B cell (primary cell): Measurements from ENCODE around the gene DYRK4. TPM values are rescaled to one million over a fixed set of nuclear protein-coding genes. Genes with fewer than 3 reads are reported as not detected.

Experiments
- ATAC-seq: fragments of 200-7000 bp; cut with Tn5 transposase; one replicate; pipeline ENCODE4 v1.10.0; 2021; ENCODE audit warnings: low read depth, mild to moderate bottlenecking, moderate number of reproducible peaks, moderate library complexity
- CTCF ChIA-PET: fragments of 350-600 bp; sonication (Branson Sonifier 250); formaldehyde crosslinking; loops from one replicate; lab custom pipeline; 2021; ENCODE audit warnings: antibody characterized with exemption, inconsistent platforms; lab: Charles Lee
- POLR2A ChIA-PET: fragments of 350-600 bp; sonication (Branson Sonifier 250); formaldehyde crosslinking; loops from one replicate; lab custom pipeline; 2021; ENCODE audit warnings: antibody characterized with exemption; lab: Charles Lee
- DNase-seq: peaks from one replicate; pipeline ENCODE4 v3.0.0; 2013
- H2AFZ ChIP-seq: 2 replicates; pipeline ENCODE4 v1.6.1; 2012; ENCODE audit warnings: mild to moderate bottlenecking, low read depth, low read length; ENCODE audit not compliant: insufficient read depth, poor library complexity, severe bottlenecking
- H3K27ac ChIP-seq, 2 donors: 1 replicate in 1 of 2; 2 replicates in 1 of 2; pipeline ENCODE4 v1.5.1; 2012 to 2013; ENCODE audit warnings: low read length in 2 of 2, mild to moderate bottlenecking in 2 of 2, moderate library complexity in 1 of 2
- H3K27me3 ChIP-seq, 4 experiments: fragments of 200-600 bp in 1 of 4; sonication (generic) in 1 of 4; replicated peaks in 1 of 4; 1 replicate in 2 of 4; 2 replicates in 2 of 4; pipeline versions ENCODE4 v1.6.1 to v1.7.0; 2013 to 2016; ENCODE audit warnings: low read length in 3 of 4, mild to moderate bottlenecking in 2 of 4, mixed read lengths in 1 of 4, moderate library complexity in 1 of 4; ENCODE audit not compliant: insufficient read depth in 4 of 4, control insufficient read depth in 3 of 4; ENCODE audit errors: control extremely low read depth in 1 of 4
- H3K36me3 ChIP-seq, 2 experiments: replicated peaks in 1 of 2; 1 replicate in 1 of 2; 2 replicates in 1 of 2; pipeline versions ENCODE4 v1.6.1 to v1.7.1; 2013; ENCODE audit warnings: low read length in 1 of 2; ENCODE audit not compliant: insufficient read depth in 2 of 2, control insufficient read depth in 1 of 2; ENCODE audit errors: control extremely low read depth in 1 of 2, extremely low read depth in 1 of 2
- H3K4me1 ChIP-seq, 2 donors: fragments of 200-600 bp in 1 of 2; sonication (generic) in 1 of 2; 1 replicate in 1 of 2; 2 replicates in 1 of 2; pipeline versions ENCODE4 v1.5.1 to v1.6.1; 2013 to 2017; ENCODE audit warnings: low read length in 2 of 2; ENCODE audit not compliant: control insufficient read depth in 2 of 2, insufficient read depth in 2 of 2
- H3K4me2 ChIP-seq: replicated peaks from 2 replicates; pipeline ENCODE3; 2012; ENCODE audit warnings: mild to moderate bottlenecking, low read depth, low read length; ENCODE audit not compliant: poor library complexity, severe bottlenecking
- H3K4me3 ChIP-seq, 5 experiments: fragments of 200-600 bp in 1 of 5; sonication (generic) in 1 of 5; 1 replicate in 3 of 5; 2 replicates in 2 of 5; pipeline versions ENCODE4 v1.5.1 to v1.7.0; 2011 to 2016; ENCODE audit warnings: low read length in 4 of 5, mild to moderate bottlenecking in 4 of 5, low read depth in 2 of 5, control low read depth in 1 of 5, moderate library complexity in 1 of 5; ENCODE audit not compliant: insufficient read depth in 1 of 5; ENCODE audit errors: control extremely low read depth in 1 of 5, extremely low read depth in 1 of 5
- H3K79me2 ChIP-seq: fragments of 200-600 bp; sonication (generic); one replicate; pipeline ENCODE4 v1.6.0; 2016; ENCODE audit warnings: low read length; ENCODE audit not compliant: control insufficient read depth, insufficient read depth
- H3K9ac ChIP-seq: fragments of 200-600 bp; sonication (generic); 2 replicates; pipeline ENCODE4 v1.6.1; 2017; ENCODE audit warnings: mild to moderate bottlenecking, low read length, moderate library complexity
- H3K9me3 ChIP-seq, 3 donors: one replicate each; pipeline versions ENCODE4 v1.6.1 to v1.7.1; 2013; ENCODE audit warnings: low read length in 2 of 3; ENCODE audit not compliant: control insufficient read depth in 2 of 3, insufficient read depth in 1 of 3; ENCODE audit errors: control extremely low read depth in 1 of 3
- H4K20me1 ChIP-seq: 2 replicates; pipeline ENCODE4 v1.6.0; 2012; ENCODE audit warnings: mild to moderate bottlenecking, low read length; ENCODE audit not compliant: insufficient read depth, control insufficient read depth, poor library complexity, severe bottlenecking
- H3K27ac Mint-ChIP-seq: one replicate; pipeline ENCODE4 v1.8.0; 2021; ENCODE audit warnings: mixed read lengths
- H3K27me3 Mint-ChIP-seq: one replicate; pipeline ENCODE4 v1.8.0; 2021; ENCODE audit warnings: mixed read lengths
- H3K4me1 Mint-ChIP-seq: one replicate; pipeline ENCODE4 v1.8.0; 2021; ENCODE audit warnings: mixed read lengths
- H3K4me3 Mint-ChIP-seq: one replicate; pipeline ENCODE4 v1.8.0; 2021; ENCODE audit warnings: mixed read lengths
- H3K9me3 Mint-ChIP-seq: one replicate; pipeline ENCODE4 v1.8.0; 2022; ENCODE audit warnings: mixed read lengths; ENCODE audit not compliant: insufficient read depth
- EZH2 ChIP-seq: IDR thresholded peaks from 2 replicates; pipeline ENCODE4 v1.6.1; 2012; ENCODE audit warnings: borderline replicate concordance, low read depth, mild to moderate bottlenecking, moderate library complexity, low read length; ENCODE audit not compliant: insufficient read depth, poor library complexity, severe bottlenecking
- WGBS: methylation state at CpG from one replicate; pipeline ENCODE4 v1.1.5; 2013; ENCODE audit warnings: missing lambda C conversion rate; ENCODE audit not compliant: insufficient coverage; 5-methylcytosine and 5-hydroxymethylcytosine counted together
- intact Hi-C: fragments of 100-400 bp; cut with micrococcal nuclease; formaldehyde crosslinking; loops from one replicate; pipeline ENCODE4 v1.10.0; 2022
- polyA plus RNA-seq: library from polyadenylated mRNA; depleted of rRNA; stranded (reverse); fragments of >200 nt; gene quantifications from 2 replicates; pipeline ENCODE4 v1.2.3, GENCODE V29; 2012
- total RNA-seq, 2 donors: library from RNA; stranded (reverse); fragments of 120-200 nt in 1 of 2; gene quantifications; 1 replicate in 1 of 2; 2 replicates in 1 of 2; pipeline versions ENCODE4 v1.2.3 to v1.2.4, GENCODE V29; 2013 to 2022
- TF ChIP-seq, protein P1 (sequence below): fragments of 200-600 bp; IDR thresholded peaks from one replicate; pipeline ENCODE4 v1.8.0; 2022; ENCODE audit warnings: antibody characterized with exemption, mild to moderate bottlenecking

The DYRK4 gene
- total and polyA plus RNA-seq, 2 donors (not counting 1 experiment from before 2014, with no cell fraction given), result 41.3 to 63.3 TPM

DNA sequence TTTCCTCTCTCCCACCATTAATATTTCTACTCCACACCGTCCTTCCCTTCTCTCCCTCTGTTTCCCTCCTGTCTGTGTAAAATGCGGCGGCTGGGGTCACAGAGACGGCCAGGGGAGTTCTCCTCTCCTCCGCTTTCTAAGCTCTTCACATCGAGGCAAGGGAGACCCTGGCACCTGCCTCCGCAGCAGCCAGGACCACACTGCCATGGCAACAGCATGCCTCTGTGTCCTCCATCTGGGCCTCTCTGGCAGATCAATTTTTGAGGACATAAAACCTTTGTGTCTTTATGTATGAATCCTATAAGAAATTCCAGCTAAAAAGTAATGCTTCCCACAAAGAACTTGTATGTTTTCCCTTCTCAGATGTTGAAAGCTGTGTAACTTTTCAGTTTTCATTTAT, 41.4 kb downstream of the DYRK4 start:
- ATAC-seq, result no peak
- Mint-ChIP-seq H3K4me1 (peaks cover 25% of the 10 kb centered on the region), H3K4me3 (no peak overlapping the region), H3K27ac (no peak overlapping the region), H3K27me3 (no peaks in the 10 kb centered on the region), H3K9me3 (no peaks in the 10 kb centered on the region)
- intact Hi-C loops, result no loop called here
- Histone ChIP-seq H3K9me3 (no peaks in the 10 kb centered on the region), H3K27ac (no peak overlapping the region), H4K20me1 (no peaks in the 10 kb centered on the region), H3K4me1 (peaks cover 4 to 6% of the 10 kb centered on the region in 2 donors), H3K27me3 (no peaks in the 10 kb centered on the region), H3K9ac (no peak overlapping the region), H2AFZ (no peak overlapping the region), H3K4me3 (no peak overlapping the region), H3K4me2 (no peak overlapping the region), H3K36me3 (no peaks in the 10 kb centered on the region), H3K79me2 (peaks cover 18% of the 10 kb centered on the region)
- no peak for TF ChIP-seq EZH2
- TF ChIP-seq, protein P1, sequence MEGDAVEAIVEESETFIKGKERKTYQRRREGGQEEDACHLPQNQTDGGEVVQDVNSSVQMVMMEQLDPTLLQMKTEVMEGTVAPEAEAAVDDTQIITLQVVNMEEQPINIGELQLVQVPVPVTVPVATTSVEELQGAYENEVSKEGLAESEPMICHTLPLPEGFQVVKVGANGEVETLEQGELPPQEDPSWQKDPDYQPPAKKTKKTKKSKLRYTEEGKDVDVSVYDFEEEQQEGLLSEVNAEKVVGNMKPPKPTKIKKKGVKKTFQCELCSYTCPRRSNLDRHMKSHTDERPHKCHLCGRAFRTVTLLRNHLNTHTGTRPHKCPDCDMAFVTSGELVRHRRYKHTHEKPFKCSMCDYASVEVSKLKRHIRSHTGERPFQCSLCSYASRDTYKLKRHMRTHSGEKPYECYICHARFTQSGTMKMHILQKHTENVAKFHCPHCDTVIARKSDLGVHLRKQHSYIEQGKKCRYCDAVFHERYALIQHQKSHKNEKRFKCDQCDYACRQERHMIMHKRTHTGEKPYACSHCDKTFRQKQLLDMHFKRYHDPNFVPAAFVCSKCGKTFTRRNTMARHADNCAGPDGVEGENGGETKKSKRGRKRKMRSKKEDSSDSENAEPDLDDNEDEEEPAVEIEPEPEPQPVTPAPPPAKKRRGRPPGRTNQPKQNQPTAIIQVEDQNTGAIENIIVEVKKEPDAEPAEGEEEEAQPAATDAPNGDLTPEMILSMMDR, result no peak
- 85% methylated on average over 7 of the region's 7 CpGs for WGBS
- DNase-seq, result no peak
- ChIA-PET CTCF (interaction anchor here (1.0 to 2.8 kb wide), 10 partner anchors 12 to 156 kb away, joined by 3 to 11 read pairs (median 6); a partner anchor contains a TSS), POLR2A (no interaction called here)

DNA sequence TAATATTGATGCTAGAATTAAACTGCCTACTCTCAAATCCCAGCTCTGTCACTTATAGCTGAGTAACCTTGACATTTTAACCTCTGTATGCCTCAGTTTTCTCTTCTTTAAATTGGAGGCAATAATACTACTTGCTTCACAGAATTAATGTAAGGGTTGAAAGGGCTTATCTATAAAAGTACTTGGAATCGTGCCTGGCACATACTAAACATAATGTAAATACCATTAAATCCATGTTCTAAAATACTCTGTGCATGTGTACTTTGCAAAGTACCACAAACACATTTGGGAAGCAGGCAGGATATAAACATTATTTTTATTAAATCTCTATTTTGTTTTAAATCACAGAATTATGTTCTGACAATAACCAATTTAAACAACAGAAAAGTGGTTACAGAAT, 41.9 kb downstream of the DYRK4 start:
- no CpG with 5 or more reads among the region's 1 CpG for WGBS
- H3K4me3 ChIP-seq, result no peak overlapping the region
- H3K9me3 ChIP-seq, result no peaks in the 10 kb centered on the region
- DNase-seq, result no peak
- H3K36me3 ChIP-seq, result no peaks in the 10 kb centered on the region
- Mint-ChIP-seq H3K27me3 (no peaks in the 10 kb centered on the region), H3K4me3 (no peak overlapping the region), H3K9me3 (no peaks in the 10 kb centered on the region), H3K4me1 (peaks cover 25% of the 10 kb centered on the region), H3K27ac (no peak overlapping the region)
- ChIA-PET CTCF (interaction anchor here (0.6 to 2.8 kb wide), 20 partner anchors 8 to 154 kb away, joined by 3 to 15 read pairs (median 5); partner anchors contain the start of genes AKAP3 and NDUFA9), POLR2A (interaction anchor here (0.6 kb wide), 1 partner anchor 39 kb away, joined by 3 read pairs; no protein-coding TSS in a partner anchor)
- intact Hi-C loops, result loop anchor here (1.0 kb wide), 3 partner anchors 37 to 66 kb away; partner anchors contain the start of genes AKAP3, NDUFA9 and RAD51AP1
- no peak overlapping the region for H3K27ac ChIP-seq
- no peak overlapping the region for H2AFZ ChIP-seq
- H3K79me2 ChIP-seq, result peaks cover 18% of the 10 kb centered on the region
- no peaks in the 10 kb centered on the region for H3K27me3 ChIP-seq
- ATAC-seq, result no peak
- no peak overlapping the region for H3K4me2 ChIP-seq
- H4K20me1 ChIP-seq, result no peaks in the 10 kb centered on the region
- TF ChIP-seq EZH2, result no peak
- TF ChIP-seq, protein P1, result no peak
- H3K9ac ChIP-seq, result no peak overlapping the region
- peaks cover 4 to 6% of the 10 kb centered on the region in 2 donors for H3K4me1 ChIP-seq
